Nephron progenitor cell (in vitro differentiated cells): ENCODE results near the gene SRCIN1.

ENCODE experiments used
- DNase-seq: peaks from one replicate; pipeline ENCODE4 v3.0.0; 2021
- H3K27ac Mint-ChIP-seq: 2 replicates; pipeline ENCODE4 v1.8.0; 2021; ENCODE audit warnings: mild to moderate bottlenecking, moderate library complexity, mixed read lengths
- H3K27me3 Mint-ChIP-seq: 2 replicates; pipeline ENCODE4 v1.8.0; 2021; ENCODE audit warnings: mild to moderate bottlenecking, low read depth, mixed read lengths; ENCODE audit not compliant: poor library complexity
- H3K36me3 Mint-ChIP-seq: 2 replicates; pipeline ENCODE4 v1.8.0; 2021; ENCODE audit warnings: low read depth, mixed read lengths
- H3K4me1 Mint-ChIP-seq: 2 replicates; pipeline ENCODE4 v1.8.0; 2021; ENCODE audit warnings: mixed read lengths
- H3K4me3 Mint-ChIP-seq: 2 replicates; pipeline ENCODE4 v1.8.0; 2021; ENCODE audit warnings: mild to moderate bottlenecking, moderate library complexity, mixed read lengths
- H3K9me3 Mint-ChIP-seq: 2 replicates; pipeline ENCODE4 v1.8.0; 2021; ENCODE audit warnings: mild to moderate bottlenecking, moderate library complexity, mixed read lengths
- CTCF ChIP-seq: fragments of 200-600 bp; sonication (generic); IDR thresholded peaks from 2 replicates; pipeline ENCODE4 v1.5.0; 2021; ENCODE audit warnings: antibody characterized with exemption

SRCIN1 gene

DNA sequence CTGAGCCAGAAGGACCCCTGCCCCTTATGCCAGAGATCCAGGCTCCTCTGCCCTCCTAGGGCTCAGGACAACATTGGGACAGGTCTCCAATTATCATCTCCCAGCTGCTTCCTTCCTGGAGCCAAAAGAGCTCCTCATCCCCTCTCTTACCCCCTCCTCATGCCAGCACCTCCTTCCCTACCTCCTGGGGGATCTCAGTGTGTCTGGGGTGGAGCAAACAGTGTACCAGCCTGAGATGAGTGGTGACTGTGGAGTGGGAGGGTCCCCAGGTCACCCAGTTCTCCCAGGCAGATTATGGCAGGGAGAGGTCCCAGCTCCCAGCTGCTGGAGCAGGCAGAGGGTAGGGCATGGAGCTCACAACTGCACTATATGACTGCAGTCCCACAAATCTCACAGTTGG, 23.7 kb downstream of the SRCIN1 start:
- TF ChIP-seq CTCF, result no peak
- Mint-ChIP-seq H3K4me1 (peaks cover 74% of the 10 kb centered on the region), H3K36me3 (no peaks in the 10 kb centered on the region), H3K27me3 (peaks cover 58% of the 10 kb centered on the region), H3K9me3 (no peaks in the 10 kb centered on the region), H3K4me3 (no peak overlapping the region), H3K27ac (no peak overlapping the region)
- DNase-seq, result no peak

DNA sequence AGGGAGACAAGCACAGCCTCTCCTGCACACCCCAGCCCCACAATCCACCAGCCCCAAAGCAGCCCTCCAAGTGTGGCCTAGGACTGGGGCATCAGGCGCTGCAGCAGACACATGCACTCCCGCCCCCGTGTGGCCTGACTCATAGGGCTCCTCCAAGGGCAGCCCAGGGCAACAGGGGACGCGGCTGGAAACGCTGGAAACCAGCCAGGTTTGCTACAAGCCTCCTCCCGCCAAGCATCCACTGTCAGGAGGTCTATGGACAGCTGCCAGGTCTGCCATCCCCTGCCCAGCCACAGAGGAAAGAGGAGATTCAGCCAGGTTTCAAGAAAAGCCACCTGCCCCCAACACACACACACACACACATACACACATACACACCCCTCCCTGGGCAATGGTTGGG, 25.8 kb downstream of the SRCIN1 start:
- Mint-ChIP-seq H3K27ac (no peak overlapping the region), H3K9me3 (no peaks in the 10 kb centered on the region), H3K4me1 (peaks cover 64% of the 10 kb centered on the region), H3K36me3 (no peaks in the 10 kb centered on the region), H3K4me3 (peak overlapping the region; percentile 18), H3K27me3 (peaks cover 80% of the 10 kb centered on the region)
- no peak for TF ChIP-seq CTCF
- DNase-seq, result peak; percentile 49

- H3K4me3 Mint-ChIP-seq, result peak overlapping the region; percentile 47
- no peaks in the 10 kb centered on the region for H3K9me3 Mint-ChIP-seq
- H3K27ac Mint-ChIP-seq, result no peak overlapping the region
- peaks cover 83% of the 10 kb centered on the region for H3K27me3 Mint-ChIP-seq
- TF ChIP-seq CTCF, result no peak
- no peak for DNase-seq
- no peaks in the 10 kb centered on the region for H3K36me3 Mint-ChIP-seq
- peaks cover 59% of the 10 kb centered on the region for H3K4me1 Mint-ChIP-seq
Measured at GRCh38 chr17:38579083-38579480, 26.7 kb downstream of the SRCIN1 start.

GRCh38 chr17:38578229-38579082, 27.3 kb downstream of the SRCIN1 start:
- H3K4me3 Mint-ChIP-seq, result peak overlapping the region; percentile 76
- H3K4me1 Mint-ChIP-seq, result peaks cover 59% of the 10 kb centered on the region
- H3K36me3 Mint-ChIP-seq, result no peaks in the 10 kb centered on the region
- TF ChIP-seq CTCF, result no peak
- no peaks in the 10 kb centered on the region for H3K9me3 Mint-ChIP-seq
- peaks cover 85% of the 10 kb centered on the region for H3K27me3 Mint-ChIP-seq
- H3K27ac Mint-ChIP-seq, result no peak overlapping the region
- peak; percentile 64 for DNase-seq

GRCh38 chr17:38577645-38578173, 28.0 kb downstream of the SRCIN1 start:
- Mint-ChIP-seq H3K27me3 (peaks cover 91% of the 10 kb centered on the region), H3K4me3 (peak overlapping the region; percentile 76), H3K4me1 (peaks cover 59% of the 10 kb centered on the region), H3K36me3 (no peaks in the 10 kb centered on the region), H3K9me3 (no peaks in the 10 kb centered on the region), H3K27ac (no peak overlapping the region)
- no peak for TF ChIP-seq CTCF
- no peak for DNase-seq

- Mint-ChIP-seq H3K27ac (no peak overlapping the region), H3K4me1 (peaks cover 54% of the 10 kb centered on the region), H3K4me3 (no peak overlapping the region), H3K27me3 (peaks cover 86% of the 10 kb centered on the region), H3K36me3 (no peaks in the 10 kb centered on the region), H3K9me3 (no peaks in the 10 kb centered on the region)
- no peak for TF ChIP-seq CTCF
- DNase-seq, result no peak
Measured at GRCh38 chr17:38577244-38577643, 28.5 kb downstream of the SRCIN1 start.
